HepG2 (cell line): ENCODE measurements around the gene SMIM14. TPM values are rescaled to one million over a fixed set of nuclear protein-coding genes. Genes with fewer than 3 reads are reported as not detected.
A peak's percentile ranks its signal among the peaks of the same experiment; 100 is the strongest.

Experiments
- BHLHE40 ChIP-seq: IDR thresholded peaks from 2 replicates; pipeline ENCODE4 v1.6.1; 2011; ENCODE audit warnings: low read length, improper control_type of control experiment
- DPF2 ChIP-seq: sonication (generic); formaldehyde crosslinking; IDR thresholded peaks from 2 replicates; pipeline ENCODE4 v1.4.0; 2020; ENCODE audit warnings: mild to moderate bottlenecking, low read depth, missing genetic modification reagents, borderline replicate concordance
- IKZF1 ChIP-seq: fragments of 450-650 bp; IDR thresholded peaks from 2 replicates; pipeline ENCODE4 v1.7.1; 2016
- MEF2D ChIP-seq: sonication (generic); formaldehyde crosslinking; IDR thresholded peaks from 2 replicates; pipeline ENCODE4 v1.5.1; 2020; ENCODE audit warnings: mild to moderate bottlenecking, missing genetic modification reagents
- PLRG1 ChIP-seq: fragments of 450-650 bp; conservative IDR thresholded peaks from 2 replicates; pipeline ENCODE4 v1.6.1; 2016
- REPIN1 ChIP-seq: sonication (generic); formaldehyde crosslinking; IDR thresholded peaks from 2 replicates; pipeline ENCODE4 v1.8.0; 2022; ENCODE audit warnings: missing genetic modification reagents, low read depth, mild to moderate bottlenecking, borderline replicate concordance
- RFX5 ChIP-seq: IDR thresholded peaks from 2 replicates; pipeline ENCODE4 v1.6.1; 2011; ENCODE audit warnings: low read depth, low read length, improper control_type of control experiment
- SALL2 ChIP-seq: sonication (generic); formaldehyde crosslinking; IDR thresholded peaks from 2 replicates; pipeline ENCODE4 v1.8.1; 2023; ENCODE audit warnings: mild to moderate bottlenecking, missing genetic modification reagents, inconsistent platforms
- SATB2 ChIP-seq: sonication (generic); formaldehyde crosslinking; IDR thresholded peaks from 2 replicates; pipeline ENCODE4 v1.5.0; 2020; ENCODE audit warnings: missing genetic modification reagents
- SMAD9 ChIP-seq: sonication (generic); formaldehyde crosslinking; IDR thresholded peaks from 2 replicates; pipeline ENCODE4 v1.5.1; 2020; ENCODE audit warnings: mild to moderate bottlenecking, missing genetic modification reagents
- SRY ChIP-seq: sonication (generic); formaldehyde crosslinking; IDR thresholded peaks from 2 replicates; pipeline ENCODE4 v1.8.0; 2022; ENCODE audit warnings: mild to moderate bottlenecking, missing genetic modification reagents
- TGIF2 ChIP-seq: IDR thresholded peaks from 2 replicates; pipeline ENCODE4 v1.6.1; 2016; ENCODE audit warnings: control low read depth, missing compliant biosample characterization
- ZNF33B ChIP-seq: sonication (generic); formaldehyde crosslinking; IDR thresholded peaks from 2 replicates; pipeline ENCODE4 v1.5.1; 2020; ENCODE audit warnings: mild to moderate bottlenecking, missing genetic modification reagents
- ZNF709 ChIP-seq: sonication (generic); formaldehyde crosslinking; IDR thresholded peaks from 2 replicates; pipeline ENCODE4 v1.5.0; 2020; ENCODE audit warnings: mild to moderate bottlenecking, missing genetic modification reagents
- ZNF777 ChIP-seq: sonication (generic); formaldehyde crosslinking; IDR thresholded peaks from 2 replicates; pipeline ENCODE4 v1.4.0; 2020; ENCODE audit warnings: missing genetic modification reagents
- ZNF782 ChIP-seq: sonication (generic); formaldehyde crosslinking; IDR thresholded peaks from 2 replicates; pipeline ENCODE4 v1.4.0; 2020; ENCODE audit warnings: missing genetic modification reagents, mild to moderate bottlenecking, borderline replicate concordance
- ZNF790 ChIP-seq: sonication (generic); formaldehyde crosslinking; IDR thresholded peaks from 2 replicates; pipeline ENCODE4 v1.8.0; 2022; ENCODE audit warnings: missing genetic modification reagents, mild to moderate bottlenecking, borderline replicate concordance
- polyA plus RNA-seq, 8 experiments: library from polyadenylated mRNA; depleted of rRNA in 3 of 8; stranded (reverse) in 7 of 8; unstranded in 1 of 8; fragments of >200 nt; fragmentation: Illumina TruSeq in 4 of 8; extraction: Trizol in 4 of 8; gene quantifications; 2 replicates each; pipeline versions ENCODE4 v1.2.1 to v1.2.3, GENCODE V29; 2011 to 2016; ENCODE audit warnings: low read depth in 4 of 8, missing spikeins in 1 of 8, mixed read lengths in 1 of 8; ENCODE audit not compliant: insufficient read depth in 1 of 8
- total RNA-seq, 5 experiments: library from RNA; depleted of rRNA; stranded (reverse); fragments of >200 nt; fragmentation: Illumina TruSeq; extraction: Trizol; gene quantifications; 2 replicates each; pipeline ENCODE4 v1.2.3, GENCODE V29; 2016; ENCODE audit warnings: low read depth in 1 of 5
- TF ChIP-seq, protein P1 (sequence below): sonication (generic); formaldehyde crosslinking; conservative IDR thresholded peaks from 2 replicates; pipeline ENCODE4 v1.8.1; 2023; ENCODE audit warnings: missing genetic modification reagents
- TF ChIP-seq, protein P2 (sequence below): sonication (generic); formaldehyde crosslinking; IDR thresholded peaks from 2 replicates; pipeline ENCODE4 v1.4.0; 2020; ENCODE audit warnings: missing genetic modification reagents
- TF ChIP-seq, protein P3 (sequence below): sonication (generic); formaldehyde crosslinking; IDR thresholded peaks from 2 replicates; pipeline ENCODE4 v1.4.0; 2020; ENCODE audit warnings: missing genetic modification reagents, mild to moderate bottlenecking, borderline replicate concordance
- TF ChIP-seq, protein P4 (sequence below): sonication (generic); formaldehyde crosslinking; IDR thresholded peaks from 2 replicates; pipeline ENCODE4 v1.4.0; 2020; ENCODE audit warnings: missing genetic modification reagents
- TF ChIP-seq, protein P5 (sequence below): sonication (generic); formaldehyde crosslinking; IDR thresholded peaks from 2 replicates; pipeline ENCODE4 v1.8.1; 2023; ENCODE audit warnings: mild to moderate bottlenecking, missing genetic modification reagents

The SMIM14 gene
- total and polyA plus RNA-seq, 2 of the 13 experiments (the other 11 are each of a cell fraction or from before 2014, with no cell fraction given) = 16.3 to 28.1 TPM

DNA sequence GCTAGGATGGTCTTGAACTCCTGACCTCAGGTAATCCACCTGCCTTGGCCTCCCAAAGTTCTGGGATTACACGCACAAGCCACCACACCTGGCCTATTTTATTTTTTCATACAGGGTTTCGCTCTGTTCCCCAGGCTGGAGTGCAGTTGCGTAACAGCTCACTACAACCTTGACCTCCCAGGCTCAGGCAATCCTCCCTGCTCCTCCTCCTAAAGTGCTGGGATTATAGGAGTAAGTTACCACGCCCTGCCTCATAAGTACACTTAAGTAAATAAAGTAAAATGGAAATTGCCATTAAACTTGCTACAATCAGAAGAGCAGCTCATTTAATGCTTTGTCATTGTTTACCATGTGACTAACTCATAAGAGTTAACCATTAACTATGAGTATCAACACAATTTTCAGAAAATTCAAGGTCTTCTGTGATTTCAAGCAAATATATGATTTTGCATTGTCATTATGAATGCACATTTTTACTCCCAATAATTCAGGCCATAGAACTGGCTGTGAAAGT is 123.7 kb downstream of the SMIM14 start (continued):
- TF ChIP-seq, protein P1, sequence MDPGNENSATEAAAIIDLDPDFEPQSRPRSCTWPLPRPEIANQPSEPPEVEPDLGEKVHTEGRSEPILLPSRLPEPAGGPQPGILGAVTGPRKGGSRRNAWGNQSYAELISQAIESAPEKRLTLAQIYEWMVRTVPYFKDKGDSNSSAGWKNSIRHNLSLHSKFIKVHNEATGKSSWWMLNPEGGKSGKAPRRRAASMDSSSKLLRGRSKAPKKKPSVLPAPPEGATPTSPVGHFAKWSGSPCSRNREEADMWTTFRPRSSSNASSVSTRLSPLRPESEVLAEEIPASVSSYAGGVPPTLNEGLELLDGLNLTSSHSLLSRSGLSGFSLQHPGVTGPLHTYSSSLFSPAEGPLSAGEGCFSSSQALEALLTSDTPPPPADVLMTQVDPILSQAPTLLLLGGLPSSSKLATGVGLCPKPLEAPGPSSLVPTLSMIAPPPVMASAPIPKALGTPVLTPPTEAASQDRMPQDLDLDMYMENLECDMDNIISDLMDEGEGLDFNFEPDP (CRISPR knock-in tag) = no peak
- TF ChIP-seq TGIF2 (CRISPR knock-in tag) (no peak), PLRG1 (no peak), SATB2 (CRISPR knock-in tag) (0 out of 2 replicates have a peak, but pooled peaks have one; percentile 51), SMAD9 (no peak), SALL2 (CRISPR knock-in tag) (peak; percentile 65; the same call in 1 of the 2 replicates), DPF2 (CRISPR knock-in tag) (peak; percentile 90; the same call in 1 of the 2 replicates), ZNF782 (CRISPR knock-in tag) (no peak), ZNF777 (CRISPR knock-in tag) (no peak), BHLHE40 (no peak), RFX5 (no peak), REPIN1 (CRISPR knock-in tag) (peak; percentile 89), ZNF709 (CRISPR knock-in tag) (peak; percentile 40; the same call in 1 of the 2 replicates), ZNF790 (CRISPR knock-in tag) (no peak), MEF2D (CRISPR knock-in tag) (peak; percentile 89), IKZF1 (no peak), SRY (CRISPR knock-in tag) (no peak), ZNF33B (no peak)
- TF ChIP-seq, protein P2, sequence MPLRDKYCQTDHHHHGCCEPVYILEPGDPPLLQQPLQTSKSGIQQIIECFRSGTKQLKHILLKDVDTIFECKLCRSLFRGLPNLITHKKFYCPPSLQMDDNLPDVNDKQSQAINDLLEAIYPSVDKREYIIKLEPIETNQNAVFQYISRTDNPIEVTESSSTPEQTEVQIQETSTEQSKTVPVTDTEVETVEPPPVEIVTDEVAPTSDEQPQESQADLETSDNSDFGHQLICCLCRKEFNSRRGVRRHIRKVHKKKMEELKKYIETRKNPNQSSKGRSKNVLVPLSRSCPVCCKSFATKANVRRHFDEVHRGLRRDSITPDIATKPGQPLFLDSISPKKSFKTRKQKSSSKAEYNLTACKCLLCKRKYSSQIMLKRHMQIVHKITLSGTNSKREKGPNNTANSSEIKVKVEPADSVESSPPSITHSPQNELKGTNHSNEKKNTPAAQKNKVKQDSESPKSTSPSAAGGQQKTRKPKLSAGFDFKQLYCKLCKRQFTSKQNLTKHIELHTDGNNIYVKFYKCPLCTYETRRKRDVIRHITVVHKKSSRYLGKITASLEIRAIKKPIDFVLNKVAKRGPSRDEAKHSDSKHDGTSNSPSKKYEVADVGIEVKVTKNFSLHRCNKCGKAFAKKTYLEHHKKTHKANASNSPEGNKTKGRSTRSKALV (CRISPR knock-in tag) = peak; percentile 84
- TF ChIP-seq, protein P3, sequence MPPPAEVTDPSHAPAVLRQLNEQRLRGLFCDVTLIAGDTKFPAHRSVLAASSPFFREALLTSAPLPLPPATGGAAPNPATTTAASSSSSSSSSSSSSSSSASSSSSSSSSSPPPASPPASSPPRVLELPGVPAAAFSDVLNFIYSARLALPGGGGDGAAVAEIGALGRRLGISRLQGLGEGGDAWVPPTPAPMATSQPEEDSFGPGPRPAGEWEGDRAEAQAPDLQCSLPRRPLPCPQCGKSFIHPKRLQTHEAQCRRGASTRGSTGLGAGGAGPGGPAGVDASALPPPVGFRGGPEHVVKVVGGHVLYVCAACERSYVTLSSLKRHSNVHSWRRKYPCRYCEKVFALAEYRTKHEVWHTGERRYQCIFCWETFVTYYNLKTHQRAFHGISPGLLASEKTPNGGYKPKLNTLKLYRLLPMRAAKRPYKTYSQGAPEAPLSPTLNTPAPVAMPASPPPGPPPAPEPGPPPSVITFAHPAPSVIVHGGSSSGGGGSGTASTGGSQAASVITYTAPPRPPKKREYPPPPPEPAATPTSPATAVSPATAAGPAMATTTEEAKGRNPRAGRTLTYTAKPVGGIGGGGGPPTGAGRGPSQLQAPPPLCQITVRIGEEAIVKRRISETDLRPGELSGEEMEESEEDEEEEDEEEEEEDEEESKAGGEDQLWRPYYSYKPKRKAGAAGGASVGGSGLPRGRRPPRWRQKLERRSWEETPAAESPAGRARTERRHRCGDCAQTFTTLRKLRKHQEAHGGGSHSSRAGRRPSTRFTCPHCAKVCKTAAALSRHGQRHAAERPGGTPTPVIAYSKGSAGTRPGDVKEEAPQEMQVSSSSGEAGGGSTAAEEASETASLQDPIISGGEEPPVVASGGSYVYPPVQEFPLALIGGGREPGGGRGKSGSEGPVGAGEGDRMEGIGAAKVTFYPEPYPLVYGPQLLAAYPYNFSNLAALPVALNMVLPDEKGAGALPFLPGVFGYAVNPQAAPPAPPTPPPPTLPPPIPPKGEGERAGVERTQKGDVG (CRISPR knock-in tag) = peak; percentile 81; the same call in 1 of the 2 replicates
- TF ChIP-seq, protein P4, sequence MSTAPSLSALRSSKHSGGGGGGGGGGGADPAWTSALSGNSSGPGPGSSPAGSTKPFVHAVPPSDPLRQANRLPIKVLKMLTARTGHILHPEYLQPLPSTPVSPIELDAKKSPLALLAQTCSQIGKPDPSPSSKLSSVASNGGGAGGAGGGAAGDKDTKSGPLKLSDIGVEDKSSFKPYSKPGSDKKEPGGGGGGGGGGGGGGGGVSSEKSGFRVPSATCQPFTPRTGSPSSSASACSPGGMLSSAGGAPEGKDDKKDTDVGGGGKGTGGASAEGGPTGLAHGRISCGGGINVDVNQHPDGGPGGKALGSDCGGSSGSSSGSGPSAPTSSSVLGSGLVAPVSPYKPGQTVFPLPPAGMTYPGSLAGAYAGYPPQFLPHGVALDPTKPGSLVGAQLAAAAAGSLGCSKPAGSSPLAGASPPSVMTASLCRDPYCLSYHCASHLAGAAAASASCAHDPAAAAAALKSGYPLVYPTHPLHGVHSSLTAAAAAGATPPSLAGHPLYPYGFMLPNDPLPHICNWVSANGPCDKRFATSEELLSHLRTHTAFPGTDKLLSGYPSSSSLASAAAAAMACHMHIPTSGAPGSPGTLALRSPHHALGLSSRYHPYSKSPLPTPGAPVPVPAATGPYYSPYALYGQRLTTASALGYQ = peak; percentile 98
- TF ChIP-seq, protein P5, sequence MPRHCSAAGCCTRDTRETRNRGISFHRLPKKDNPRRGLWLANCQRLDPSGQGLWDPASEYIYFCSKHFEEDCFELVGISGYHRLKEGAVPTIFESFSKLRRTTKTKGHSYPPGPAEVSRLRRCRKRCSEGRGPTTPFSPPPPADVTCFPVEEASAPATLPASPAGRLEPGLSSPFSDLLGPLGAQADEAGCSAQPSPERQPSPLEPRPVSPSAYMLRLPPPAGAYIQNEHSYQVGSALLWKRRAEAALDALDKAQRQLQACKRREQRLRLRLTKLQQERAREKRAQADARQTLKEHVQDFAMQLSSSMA (CRISPR knock-in tag) = no peak
